GM23248 (cell line): ENCODE results near the gene GPR39.

ENCODE experiments used
- EZH2 ChIP-seq: fragments of 200-600 bp; sonication (generic); IDR thresholded peaks from 2 replicates; pipeline ENCODE4 v1.6.1; 2018; ENCODE audit warnings: antibody characterized with exemption, mild to moderate bottlenecking; ENCODE audit not compliant: insufficient read depth, poor library complexity, severe bottlenecking
- EZH2phosphoT487 ChIP-seq: fragments of 200-600 bp; sonication (generic); IDR thresholded peaks from 2 replicates; pipeline ENCODE4 v1.6.1; 2018; ENCODE audit warnings: antibody characterized with exemption, moderate library complexity, mild to moderate bottlenecking, low read depth; ENCODE audit not compliant: insufficient read depth

DNA sequence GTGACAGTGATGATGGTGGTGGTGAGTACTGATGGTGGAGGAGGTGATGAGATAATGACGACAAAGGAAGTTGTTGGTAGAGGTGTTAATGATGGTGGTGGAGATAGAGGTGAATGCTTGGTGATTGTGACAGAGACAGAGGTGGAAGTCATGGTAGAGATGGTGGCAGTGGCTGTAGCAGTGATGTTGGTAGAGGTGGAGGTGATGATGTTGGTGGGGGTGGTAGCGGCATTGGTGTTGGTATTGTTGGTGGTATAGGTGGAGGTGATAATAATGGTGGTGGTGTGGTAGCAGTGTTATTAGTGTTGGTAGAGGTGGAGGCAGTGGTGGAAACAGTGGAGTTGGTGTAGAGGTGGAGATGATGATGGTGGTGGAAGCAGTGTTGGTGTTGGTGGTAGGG, 217.0 kb downstream of the GPR39 start:
- no peak for TF ChIP-seq EZH2phosphoT487
- no peak for TF ChIP-seq EZH2
